Ovary (tissue), 9 donors: Measurements from ENCODE around the gene DNAJC1. TPM values are rescaled to one million over a fixed set of nuclear protein-coding genes. Genes with fewer than 3 reads are reported as not detected.

Source experiments
- DNase-seq, 5 donors: peaks; one replicate each; pipeline ENCODE4 v3.0.0-alpha.2; 2019 to 2020
- H3K27ac ChIP-seq, 2 donors: fragments of 200-600 bp; one replicate each; pipeline versions ENCODE4 v1.5.1 to v1.8.0; 2019 to 2022
- H3K27me3 ChIP-seq: fragments of 200-600 bp; one replicate; pipeline ENCODE4 v1.8.0; 2022
- H3K36me3 ChIP-seq: fragments of 200-600 bp; sonication (generic); one replicate; pipeline ENCODE4 v1.5.1; 2019
- H3K4me1 ChIP-seq: one replicate; pipeline ENCODE4 v1.8.1; 2013; ENCODE audit warnings: mild to moderate bottlenecking, moderate library complexity; ENCODE audit not compliant: insufficient read depth
- H3K4me3 ChIP-seq: fragments of 200-600 bp; sonication (generic); one replicate; pipeline ENCODE4 v1.5.1; 2017
- H3K9me3 ChIP-seq, 2 donors: fragments of 200-600 bp in 1 of 2; sonication (generic) in 1 of 2; one replicate each; pipeline versions ENCODE4 v1.5.1 to v1.8.1; 2013 to 2019; ENCODE audit warnings: mild to moderate bottlenecking in 1 of 2, moderate library complexity in 1 of 2
- EP300 ChIP-seq: sonication (generic); formaldehyde crosslinking; IDR thresholded peaks from one replicate; pipeline ENCODE4 v1.6.1; 2017; ENCODE audit warnings: antibody characterized with exemption
- POLR2A ChIP-seq: fragments of 450-650 bp; IDR thresholded peaks from one replicate; pipeline ENCODE4 v1.6.1; 2017; ENCODE audit warnings: antibody characterized with exemption, mild to moderate bottlenecking, moderate library complexity
- WGBS, 3 donors: extraction: QIAGEN DNeasy Blood & Tissue Kit in 1 of 3; methylation state at CpG; one replicate each; pipeline versions ENCODE4 v1.1.5 to v1.1.7; 2013 to 2017; 5-methylcytosine and 5-hydroxymethylcytosine counted together
- intact Hi-C, 4 donors: fragments of 100-400 bp; cut with DNase I; formaldehyde crosslinking; loops; one replicate each; pipeline versions ENCODE4 v1.11.0 to v1.15.1; 2022 to 2023
- polyA plus RNA-seq, 2 donors: library from polyadenylated mRNA; stranded (reverse); fragments of 200-250 nt in 1 of 2; fragments of 350-450 nt in 1 of 2; fragmentation: Illumina TruSeq in 1 of 2; extraction: RNeasy Lipid Tissue Mini Kit (QIAGEN cat#74804) in 1 of 2; gene quantifications; one replicate each; pipeline ENCODE4 v1.2.3, GENCODE V29; 2013 to 2014
- total RNA-seq, 7 donors: library from RNA; depleted of rRNA in 2 of 7; stranded (reverse); fragments of >200 nt in 2 of 7; fragmentation: NEBNext Ultra II Directional in 3 of 7; extraction: Animal tissue kit (Norgen Biotek cat#: 25700) in 3 of 7; gene quantifications; one replicate each; pipeline versions ENCODE4 v1.1.0 to v1.2.4, GENCODE V29; 2016 to 2023
- TF ChIP-seq, protein P1 (sequence below), 3 donors: fragments of 450-650 bp in 2 of 3; fragments of 200-600 bp in 1 of 3; IDR thresholded peaks; one replicate each; pipeline versions ENCODE4 v1.5.1 to v1.8.0; 2016 to 2022; ENCODE audit warnings: antibody characterized with exemption in 3 of 3, mild to moderate bottlenecking in 1 of 3
- donor health status: DM: no; HTN: no; CAD: no; lungs with moderate emphysema.
- donor health status: DM: no; HTN: no; CAD: no.
- donor health status: Bipolar disorder and iron deficiency.
- donor health status: DM: yes; HTN: yes; CAD: no.
- donor health status: DM: no; HTN: no; CAD: no.
- donor health status: DM: yes; HTN: yes; CAD: no.

The DNAJC1 gene
- total and polyA plus RNA-seq, 9 donors = 18.8 to 62.7 (median 21.0) TPM

DNA sequence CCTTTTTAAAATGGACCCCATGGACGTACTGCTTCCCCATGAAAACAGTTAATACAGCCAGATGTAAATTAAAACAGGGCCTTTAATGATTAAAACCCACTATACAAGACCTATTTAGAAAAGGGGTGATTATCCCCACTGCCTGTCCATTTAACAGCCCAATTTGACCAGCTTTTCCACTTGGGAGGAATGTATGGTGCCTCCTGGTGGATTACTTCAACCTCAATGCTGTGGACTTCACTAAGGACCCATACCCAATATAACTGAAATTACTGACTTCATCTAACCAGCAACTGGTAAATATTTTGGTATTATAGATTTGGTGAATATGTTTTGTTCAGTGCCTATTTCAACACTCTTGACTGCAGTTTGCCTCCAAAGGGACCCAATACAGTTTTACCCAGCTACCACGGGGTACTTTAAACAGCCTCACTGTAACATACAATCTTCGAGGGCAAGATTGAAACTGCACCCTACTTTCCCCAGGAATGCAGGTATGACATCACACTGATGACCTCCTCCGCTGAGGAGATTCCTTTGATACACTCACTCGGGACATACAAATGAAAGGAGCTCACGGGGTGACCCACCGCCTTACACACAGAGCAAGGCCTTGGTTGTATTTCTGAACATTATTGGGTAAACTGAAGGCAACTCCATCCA lies 192.8 kb downstream of the DNAJC1 start:
- Histone ChIP-seq H3K9me3 (no peaks in the 10 kb centered on the region), H3K4me3 (no peak overlapping the region), H3K4me1 (no peaks in the 10 kb centered on the region), H3K36me3 (no peaks in the 10 kb centered on the region), H3K27me3 (peaks cover 4% of the 10 kb centered on the region), H3K27ac (no peak overlapping the region)
- TF ChIP-seq POLR2A (no peak), EP300 (no peak)
- TF ChIP-seq, protein P1, sequence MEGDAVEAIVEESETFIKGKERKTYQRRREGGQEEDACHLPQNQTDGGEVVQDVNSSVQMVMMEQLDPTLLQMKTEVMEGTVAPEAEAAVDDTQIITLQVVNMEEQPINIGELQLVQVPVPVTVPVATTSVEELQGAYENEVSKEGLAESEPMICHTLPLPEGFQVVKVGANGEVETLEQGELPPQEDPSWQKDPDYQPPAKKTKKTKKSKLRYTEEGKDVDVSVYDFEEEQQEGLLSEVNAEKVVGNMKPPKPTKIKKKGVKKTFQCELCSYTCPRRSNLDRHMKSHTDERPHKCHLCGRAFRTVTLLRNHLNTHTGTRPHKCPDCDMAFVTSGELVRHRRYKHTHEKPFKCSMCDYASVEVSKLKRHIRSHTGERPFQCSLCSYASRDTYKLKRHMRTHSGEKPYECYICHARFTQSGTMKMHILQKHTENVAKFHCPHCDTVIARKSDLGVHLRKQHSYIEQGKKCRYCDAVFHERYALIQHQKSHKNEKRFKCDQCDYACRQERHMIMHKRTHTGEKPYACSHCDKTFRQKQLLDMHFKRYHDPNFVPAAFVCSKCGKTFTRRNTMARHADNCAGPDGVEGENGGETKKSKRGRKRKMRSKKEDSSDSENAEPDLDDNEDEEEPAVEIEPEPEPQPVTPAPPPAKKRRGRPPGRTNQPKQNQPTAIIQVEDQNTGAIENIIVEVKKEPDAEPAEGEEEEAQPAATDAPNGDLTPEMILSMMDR (IDR thresholded peaks at IDR 0.05) = no peak
- intact Hi-C loops = no loop called here
- DNase-seq = no peak
- WGBS, 3 donors = 95 to 96% (median 95%) methylated on average over 7 of the region's 7 CpGs

DNA sequence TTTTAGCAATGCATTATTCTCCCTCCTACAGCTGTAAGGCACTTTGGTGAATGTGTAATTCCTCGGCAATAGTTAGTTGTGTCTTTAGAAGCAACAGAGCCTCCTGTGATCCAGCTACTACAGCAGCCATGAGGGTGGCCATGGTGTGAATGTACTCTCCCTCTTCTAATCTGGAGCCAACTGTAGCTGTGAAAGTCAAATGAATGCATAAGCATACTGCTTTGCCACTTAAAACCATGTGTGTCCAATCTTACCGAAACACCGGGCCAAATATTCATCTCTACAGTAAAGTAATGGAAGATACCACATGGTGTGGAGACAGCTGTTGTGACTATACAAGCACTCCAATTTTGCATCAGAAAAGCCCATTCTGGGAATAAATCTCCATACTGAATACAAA lies 195.0 kb downstream of the DNAJC1 start:
- no peak overlapping the region for H3K27ac ChIP-seq
- peaks cover 4% of the 10 kb centered on the region for H3K27me3 ChIP-seq
- TF ChIP-seq POLR2A (no peak), EP300 (no peak)
- TF ChIP-seq, protein P1 (IDR thresholded peaks at IDR 0.05) = no peak
- intact Hi-C loops = no loop called here
- DNase-seq = no peak
- no peaks in the 10 kb centered on the region for H3K9me3 ChIP-seq
- H3K4me1 ChIP-seq = no peaks in the 10 kb centered on the region
- H3K4me3 ChIP-seq = no peak overlapping the region
- no peaks in the 10 kb centered on the region for H3K36me3 ChIP-seq
- 93% methylated on average over 3 of the region's 3 CpGs for WGBS, 3 donors

DNA sequence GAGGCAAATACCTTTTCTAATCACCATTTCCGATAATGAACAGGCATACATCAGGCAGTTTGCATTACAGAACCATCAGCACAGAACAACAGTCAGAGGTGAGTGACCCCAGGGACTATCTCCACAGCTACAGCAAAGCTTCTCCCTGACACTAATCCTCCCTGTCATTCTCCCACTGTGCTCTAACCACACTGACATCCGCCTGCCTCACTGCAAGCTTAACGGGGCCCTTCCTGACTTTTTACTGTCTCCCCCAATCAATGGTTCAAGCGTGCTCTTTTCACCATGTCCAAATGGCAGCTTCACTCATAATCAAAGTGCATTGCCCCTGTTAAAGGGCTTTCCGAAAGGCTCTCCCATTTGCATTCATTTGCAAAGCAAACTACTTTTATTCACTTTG lies 196.3 kb downstream of the DNAJC1 start:
- 77 to 79% (median 78%) methylated on average over 5 of the region's 5 CpGs for WGBS, 3 donors
- H3K27me3 ChIP-seq = peaks cover 4% of the 10 kb centered on the region
- H3K9me3 ChIP-seq = no peaks in the 10 kb centered on the region
- no peak overlapping the region for H3K4me3 ChIP-seq
- H3K27ac ChIP-seq = no peak overlapping the region
- DNase-seq = no peak
- intact Hi-C loops = no loop called here
- TF ChIP-seq POLR2A (no peak), EP300 (no peak)
- TF ChIP-seq, protein P1 (IDR thresholded peaks at IDR 0.05) = no peak
- no peaks in the 10 kb centered on the region for H3K36me3 ChIP-seq
- H3K4me1 ChIP-seq = no peaks in the 10 kb centered on the region

DNA sequence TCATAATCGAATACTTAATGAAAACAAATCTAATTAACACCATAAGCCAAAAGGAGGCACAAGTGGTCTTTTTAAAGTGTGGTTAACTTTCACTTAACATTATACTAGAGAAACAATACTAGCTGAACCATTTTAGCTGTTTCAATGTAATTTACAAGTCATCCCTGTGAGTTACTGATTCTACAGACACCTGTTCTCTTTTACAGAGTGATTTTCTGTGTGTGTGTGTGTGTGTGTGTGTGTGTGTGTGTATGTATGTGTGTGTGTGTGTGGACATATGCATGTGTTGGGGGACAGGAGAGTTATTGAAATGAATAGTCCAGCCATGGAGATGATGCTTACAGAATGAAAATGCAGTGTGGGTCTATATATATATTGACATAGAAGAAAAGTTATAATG lies 200.2 kb downstream of the DNAJC1 start:
- Histone ChIP-seq H3K4me1 (no peaks in the 10 kb centered on the region), H3K9me3 (no peaks in the 10 kb centered on the region), H3K27ac (no peak overlapping the region), H3K27me3 (peaks cover 4% of the 10 kb centered on the region), H3K36me3 (no peaks in the 10 kb centered on the region), H3K4me3 (no peak overlapping the region)
- TF ChIP-seq, protein P1 (IDR thresholded peaks at IDR 0.05) = no peak
- TF ChIP-seq POLR2A = no peak
- TF ChIP-seq EP300 = no peak
- no peak for DNase-seq
- intact Hi-C loops = no loop called here
- 0 to 33% (median 6%) methylated on average over 1 of the region's 1 CpG for WGBS, 3 donors
